GM21576 (cell line): ENCODE measurements around the gene KRTAP1-1.
"Not testable (repeated sequence)": the region's sequence is repeated elsewhere in the genome, so short reads cannot be mapped to it uniquely, and the experiment has no call there.

ENCODE experiments used
- ATAC-seq: cut with Tn5 transposase; IDR thresholded peaks from one replicate; pipeline ENCODE4 v1.9.1; 2021; ENCODE audit warnings: mild to moderate bottlenecking, moderate library complexity; ENCODE audit not compliant: unreplicated experiment

KRTAP1-1 gene

DNA sequence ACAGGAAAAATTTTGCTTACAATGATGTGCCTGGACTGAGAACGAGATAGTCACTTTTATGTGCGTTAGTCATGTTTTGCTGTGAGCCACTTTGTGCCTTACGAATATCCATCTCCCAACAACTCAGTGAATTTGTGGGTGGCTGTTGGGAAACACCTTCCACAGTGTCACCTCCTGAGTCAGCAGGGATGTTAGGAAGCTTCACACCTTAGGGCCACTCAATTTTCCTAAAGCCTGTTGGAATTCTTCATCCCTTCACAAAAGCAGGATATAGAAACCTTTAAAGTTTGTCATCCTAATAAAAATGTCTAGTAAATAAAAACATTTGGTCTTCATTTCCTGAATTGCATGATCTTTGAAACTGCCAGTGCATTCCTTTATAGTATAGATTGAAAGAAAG lies 28.1 kb downstream of the KRTAP1-1 start:
- no peak for ATAC-seq

DNA sequence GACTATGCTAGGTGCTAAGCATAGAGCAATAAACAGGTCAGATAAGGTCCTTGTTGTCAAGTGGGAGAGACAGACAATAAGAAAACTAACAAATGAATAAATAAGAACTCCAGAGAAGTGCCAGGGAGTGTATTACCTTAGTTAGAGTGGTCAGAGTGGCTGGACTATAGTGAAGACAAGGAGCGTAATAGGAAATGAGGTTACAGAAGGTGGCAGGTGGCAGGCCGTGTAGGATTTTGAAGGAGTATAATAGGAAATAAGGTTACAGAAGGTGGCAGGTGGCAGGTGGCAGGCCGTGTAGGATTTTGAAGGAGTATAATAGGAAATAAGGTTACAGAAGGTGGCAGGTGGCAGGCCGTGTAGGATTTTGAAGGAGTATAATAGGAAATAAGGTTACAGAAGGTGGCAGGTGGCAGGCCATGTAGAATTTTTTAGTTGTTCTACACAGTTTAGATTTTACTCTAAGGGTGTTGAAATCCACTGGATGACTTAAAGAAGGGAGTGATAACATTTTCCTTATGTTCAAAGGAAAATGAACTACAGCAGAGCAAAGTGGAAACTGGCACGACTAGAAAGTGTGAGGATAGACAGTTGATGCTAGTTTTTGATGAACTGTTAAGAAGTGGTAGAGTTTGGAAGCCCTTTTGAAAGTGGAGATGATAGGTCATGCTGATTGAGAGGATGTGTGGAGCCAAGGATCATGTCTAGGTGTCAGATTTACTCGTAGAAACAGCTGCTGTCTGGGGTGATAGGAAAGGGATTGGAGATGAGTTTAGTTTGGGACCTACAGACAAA lies 28.7 kb downstream of the KRTAP1-1 start:
- no peak for ATAC-seq

DNA sequence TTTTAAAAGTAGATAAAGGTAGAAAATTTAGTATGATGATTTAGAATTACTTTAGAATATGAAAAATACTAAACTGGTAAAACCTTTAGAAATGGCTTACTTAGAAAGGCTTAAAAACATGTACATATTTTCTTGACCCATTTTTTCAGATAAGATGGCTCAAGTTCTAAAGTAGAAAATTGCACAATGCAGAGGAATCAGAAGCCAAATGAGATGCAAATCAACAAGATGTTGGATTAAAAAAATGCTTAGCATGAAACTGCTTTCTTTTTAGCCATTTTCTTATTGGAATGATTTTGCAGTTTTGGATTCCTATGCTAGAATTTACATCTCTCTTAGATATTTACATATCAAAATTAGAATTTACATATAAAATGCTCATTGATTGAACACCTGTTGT lies 30.8 kb downstream of the KRTAP1-1 start:
- no peak for ATAC-seq

DNA sequence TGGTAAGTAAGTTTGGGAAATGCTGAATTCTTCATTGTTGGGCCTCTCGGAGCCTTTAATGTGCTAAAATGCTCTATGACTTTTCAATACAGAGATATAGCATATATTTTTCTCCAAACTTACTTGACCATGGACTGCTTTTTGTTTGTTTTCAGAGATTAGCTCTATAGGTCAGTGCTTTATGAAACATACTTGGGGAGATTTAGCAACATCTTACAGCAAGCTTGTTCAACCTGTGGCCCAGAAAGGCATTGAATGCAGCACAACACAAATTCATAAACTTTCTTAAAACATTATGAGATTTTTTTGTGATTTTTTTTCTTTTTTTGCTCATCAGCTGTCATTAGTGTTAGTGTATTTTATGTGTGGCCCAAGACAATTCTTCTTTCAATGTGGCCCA lies 31.3 kb downstream of the KRTAP1-1 start:
- ATAC-seq, result no peak

DNA sequence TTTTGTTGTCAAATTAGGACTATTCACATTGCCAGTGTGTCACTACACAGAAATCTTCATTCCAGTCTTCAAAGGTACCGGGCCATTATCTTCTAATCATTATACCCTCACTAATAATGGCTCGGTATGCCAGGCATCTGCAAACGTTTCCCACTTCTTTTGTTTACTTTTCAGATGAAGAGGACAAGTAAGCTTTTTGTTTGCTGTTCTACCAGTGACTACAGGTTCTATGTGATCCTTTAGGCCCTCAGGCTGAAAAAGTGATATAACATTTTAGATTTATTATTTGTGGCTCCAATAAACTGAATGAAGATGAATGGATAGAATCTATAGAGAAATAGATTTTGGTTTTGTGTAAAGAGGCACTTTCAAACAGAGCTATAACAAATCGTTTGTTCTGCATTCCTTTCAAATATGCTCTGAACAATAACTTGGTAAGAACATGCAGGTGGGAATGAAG lies 31.9 kb downstream of the KRTAP1-1 start:
- no peak for ATAC-seq

DNA sequence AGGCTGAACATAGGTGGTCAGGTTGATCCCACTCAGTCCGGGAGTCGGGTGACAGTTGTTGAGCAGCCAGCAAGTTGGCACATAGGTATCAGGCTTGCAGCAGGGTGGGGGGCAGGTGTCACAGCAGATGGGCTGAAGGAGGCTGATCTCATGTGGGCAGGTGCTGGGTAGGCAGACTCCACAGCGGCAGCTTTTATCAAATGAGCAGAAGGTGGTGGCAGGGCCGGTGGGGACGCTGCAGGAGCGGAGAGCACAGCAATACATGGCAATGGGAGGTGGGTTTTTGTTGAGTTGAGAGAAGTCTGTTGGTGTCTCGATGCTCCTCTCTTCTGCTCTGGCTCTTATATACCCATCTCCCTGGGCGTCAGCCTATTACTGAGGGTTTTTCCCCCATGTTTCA lies 32.4 kb downstream of the KRTAP1-1 start, which contains the start of gene KRTAP3-1:
TSS of gene KRTAP3-1 (minus strand) at position 318 of the 400 bp plus-strand sequence. CDS start at position 264, 54 bp downstream.
- no peak for ATAC-seq

DNA sequence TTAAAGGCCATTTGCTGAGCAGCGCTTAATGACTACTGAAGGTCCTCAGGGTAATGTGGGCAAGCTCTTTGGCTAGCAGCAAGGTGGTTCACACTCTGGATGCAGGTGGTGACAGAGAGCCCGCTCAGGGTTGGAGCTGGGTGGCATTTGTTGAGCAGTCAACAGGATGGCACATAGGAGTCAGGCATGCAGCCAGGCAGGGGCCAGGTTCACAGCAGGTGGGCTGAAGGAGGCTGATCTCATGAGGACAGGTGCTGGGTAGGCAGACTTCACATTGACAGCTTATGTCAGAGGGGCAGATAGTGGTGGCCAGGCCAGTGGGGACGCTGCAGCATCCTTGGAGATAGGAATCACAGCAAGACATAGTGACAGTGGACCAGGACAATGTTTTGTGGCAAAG lies 36.9 kb downstream of the KRTAP1-1 start:
- no peak for ATAC-seq

DNA sequence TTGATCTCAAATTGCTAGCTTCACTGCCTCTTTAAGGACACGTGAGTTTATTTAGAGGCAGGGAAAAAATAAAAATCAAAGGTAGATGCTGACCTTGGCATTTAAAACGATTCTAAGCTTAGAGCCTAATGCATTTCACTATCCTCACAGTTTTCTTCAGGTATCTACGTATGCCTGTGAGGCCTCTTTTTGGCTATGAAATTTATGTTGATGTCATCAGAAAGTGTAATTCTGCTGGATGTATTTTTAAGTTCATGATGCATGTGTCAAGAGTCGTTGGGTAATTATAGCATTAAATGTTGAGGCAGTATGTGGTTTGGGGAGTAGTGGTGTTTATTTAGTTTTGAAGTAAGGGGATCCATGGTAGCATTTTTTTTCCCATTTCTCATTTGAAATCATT lies 37.3 kb downstream of the KRTAP1-1 start:
- ATAC-seq, result no peak

DNA sequence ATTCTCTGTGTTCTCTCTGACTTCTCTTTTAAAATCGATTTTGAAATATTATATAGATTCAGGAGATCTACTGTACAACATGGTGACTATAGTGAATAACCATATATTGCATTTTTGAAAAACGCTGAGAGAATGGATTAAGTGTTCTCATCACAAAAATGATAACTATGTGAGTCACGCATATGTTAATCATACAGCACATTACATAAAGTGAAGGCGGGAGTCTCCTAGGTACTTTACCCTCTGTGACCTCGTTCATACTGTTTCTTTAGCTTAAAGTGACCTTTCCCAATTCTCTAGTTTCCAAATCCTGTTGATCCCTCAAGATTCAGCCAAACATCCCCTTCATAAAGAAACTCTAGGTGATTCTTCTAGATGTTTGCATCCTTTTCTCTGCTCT lies 38.4 kb downstream of the KRTAP1-1 start:
- ATAC-seq, result no peak

DNA sequence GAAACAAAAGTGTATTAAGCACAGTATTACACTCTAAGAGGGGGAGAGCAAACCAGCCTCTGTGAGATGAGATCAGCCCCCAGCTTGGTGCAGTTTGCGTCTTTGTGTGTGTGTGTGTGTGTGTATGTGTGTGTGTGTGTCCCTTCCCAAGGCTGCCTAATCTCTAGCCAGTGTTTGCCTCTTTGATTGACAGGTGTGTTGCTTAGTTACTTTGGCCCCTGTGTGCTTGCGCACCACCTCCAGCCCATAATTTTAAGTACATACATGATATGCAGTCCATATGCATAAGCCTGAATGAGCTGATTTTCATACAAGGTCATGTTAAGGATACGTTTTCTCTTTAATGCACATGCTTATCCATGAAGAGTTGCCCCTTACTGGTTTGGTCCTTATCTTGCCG lies 39.5 kb downstream of the KRTAP1-1 start:
- ATAC-seq, result no peak

DNA sequence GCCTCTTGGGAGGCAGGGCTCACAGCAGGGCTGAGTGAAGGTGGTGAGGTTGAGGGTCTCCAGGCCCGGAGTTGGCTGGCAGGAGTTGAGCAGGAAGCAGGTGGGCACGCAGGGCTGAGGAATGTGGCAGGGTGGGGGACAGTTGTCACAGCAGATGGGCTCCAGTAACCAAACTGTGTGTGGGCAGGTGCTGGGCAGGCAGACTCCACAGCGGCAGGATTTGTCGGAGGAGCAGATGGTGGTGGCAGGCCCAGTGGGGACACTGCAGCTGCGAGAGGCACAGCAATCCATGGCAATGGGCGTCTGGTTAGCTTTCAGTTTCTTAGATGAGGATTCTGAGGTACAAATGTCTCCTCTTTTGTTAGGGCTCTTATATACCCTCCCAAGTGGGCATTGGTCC lies 41.7 kb downstream of the KRTAP1-1 start, which contains the start of gene KRTAP3-2:
TSS of gene KRTAP3-2 (minus strand) at position 344 of the 400 bp plus-strand sequence. CDS start at position 291, 53 bp downstream.
- not testable (repeated sequence) for ATAC-seq

DNA sequence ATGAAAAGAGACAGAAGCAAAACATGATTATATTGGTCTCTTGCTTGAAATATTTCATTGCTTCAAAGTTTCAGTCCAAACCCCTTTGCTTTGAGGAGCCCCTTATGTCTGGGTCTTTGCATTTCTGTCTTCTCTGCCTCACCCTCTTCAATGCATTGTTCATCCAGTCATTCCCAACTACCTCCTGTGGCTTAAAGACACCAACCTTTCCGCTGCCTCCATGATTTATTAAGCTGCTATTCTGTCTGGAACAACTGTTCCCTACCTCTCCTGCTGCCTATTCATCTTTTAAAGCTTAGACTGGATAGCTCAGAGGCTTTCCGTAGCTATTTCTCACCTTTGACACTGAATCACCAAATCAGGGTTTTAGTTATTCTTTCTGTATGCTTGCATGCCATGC lies 43.9 kb downstream of the KRTAP1-1 start:
- ATAC-seq, result no peak

DNA sequence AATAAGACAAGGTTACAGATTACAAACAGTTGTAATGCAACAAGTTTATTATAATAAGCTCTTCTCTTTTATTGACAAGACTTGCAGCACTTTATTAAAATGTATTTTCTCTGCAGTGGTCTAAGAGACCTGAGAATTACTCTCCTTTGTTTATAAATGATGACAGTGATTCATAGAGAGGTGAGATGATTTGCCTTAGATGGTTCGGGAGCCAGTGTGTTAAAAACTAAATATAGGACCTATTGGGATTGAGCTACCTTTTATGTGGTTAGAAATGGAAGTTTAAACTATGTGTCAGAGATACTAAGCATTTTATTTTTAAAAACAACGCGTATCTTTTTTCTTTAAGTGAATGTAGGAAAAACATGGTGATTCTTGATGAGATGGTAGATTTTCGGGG lies 44.4 kb downstream of the KRTAP1-1 start:
- no peak for ATAC-seq

DNA sequence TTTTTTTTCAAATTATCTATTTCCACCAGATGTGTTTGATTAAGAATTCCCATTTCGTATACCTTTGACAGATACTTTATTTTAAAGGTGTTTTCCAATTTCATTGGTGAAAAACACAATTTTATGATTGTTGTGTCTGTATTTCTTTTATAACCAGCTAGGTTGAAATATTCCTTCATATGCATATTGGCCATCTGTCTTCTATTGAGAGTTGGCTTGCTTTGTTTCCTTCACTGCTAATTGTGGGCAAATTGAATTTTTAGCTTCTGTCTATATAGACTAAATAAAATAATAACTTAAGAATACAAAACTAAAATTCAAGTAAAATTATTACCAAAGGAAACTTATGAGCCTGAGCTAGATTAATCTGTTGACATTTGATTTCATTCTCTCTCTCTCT lies 46.1 kb downstream of the KRTAP1-1 start:
- ATAC-seq, result no peak

DNA sequence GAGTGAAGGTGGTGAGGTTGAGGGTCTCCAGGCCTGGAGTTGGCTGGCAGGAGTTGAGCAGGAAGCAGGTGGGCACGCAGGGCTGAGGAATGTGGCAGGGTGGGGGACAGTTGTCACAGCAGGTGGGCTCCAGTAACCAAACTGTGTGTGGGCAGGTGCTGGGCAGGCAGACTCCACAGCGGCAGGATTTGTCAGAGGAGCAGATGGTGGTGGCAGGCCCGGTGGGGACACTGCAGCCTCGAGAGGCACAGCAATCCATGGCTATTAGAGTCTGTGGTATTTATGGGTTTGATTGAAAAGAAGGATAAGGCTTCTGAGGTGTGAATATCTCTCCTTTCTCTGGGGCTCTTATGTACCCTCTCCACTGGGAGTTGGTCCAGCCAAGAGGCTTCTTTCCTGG lies 47.4 kb downstream of the KRTAP1-1 start, which contains the start of gene KRTAP3-3:
TSS of gene KRTAP3-3 (minus strand) at position 326 of the 400 bp plus-strand sequence. CDS start at position 259, 67 bp downstream.
- ATAC-seq, result no peak

DNA sequence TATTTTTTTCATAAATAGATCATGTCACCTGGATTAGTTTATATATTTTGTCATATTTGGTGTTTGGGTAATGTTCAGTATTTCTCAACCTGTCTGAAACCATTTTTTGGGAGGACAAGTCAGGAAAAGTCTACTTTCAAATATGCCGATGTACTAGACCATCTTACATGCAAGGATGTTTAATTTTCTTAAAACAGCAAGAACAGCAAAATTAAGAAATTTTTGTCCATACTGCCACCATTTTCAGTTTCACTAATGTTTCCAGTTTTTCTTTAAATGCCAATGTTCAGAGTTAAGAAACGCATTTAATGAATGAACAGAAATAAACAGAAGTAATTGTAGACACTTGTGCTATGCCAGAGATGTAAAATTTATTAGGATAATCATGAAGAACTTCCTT lies 48.2 kb downstream of the KRTAP1-1 start:
- no peak for ATAC-seq

DNA sequence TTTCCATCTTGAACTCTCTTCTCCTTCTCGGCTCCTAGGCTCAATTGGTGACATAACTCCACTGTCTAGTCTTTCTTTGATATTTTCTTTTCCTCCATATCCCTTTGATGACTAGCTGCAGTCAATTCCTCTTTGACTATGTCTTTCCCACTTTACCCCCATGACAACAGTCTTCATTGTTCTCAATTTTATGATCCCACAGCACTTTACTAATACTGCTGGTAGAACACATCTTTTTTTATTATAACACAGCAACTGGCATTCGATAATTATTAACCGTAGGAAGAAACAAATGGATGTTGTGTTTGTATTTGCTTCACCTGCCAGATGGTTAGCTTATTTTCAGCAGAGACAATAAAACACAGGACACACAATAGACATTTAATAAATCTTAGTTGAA lies 48.6 kb downstream of the KRTAP1-1 start:
- ATAC-seq, result no peak
